Hepatocyte (in vitro differentiated cells): ENCODE measurements around the gene FRMPD4. TPM values are rescaled to one million over a fixed set of nuclear protein-coding genes. Genes with fewer than 3 reads are reported as not detected.

Experiments
- DNase-seq: peaks from one replicate; pipeline ENCODE4 v3.0.0-alpha.2; 2016; ENCODE audit warnings: low spot score
- H2AFZ ChIP-seq: fragments of 200-600 bp; sonication (generic); 2 replicates; pipeline ENCODE4 v1.6.0; 2016; ENCODE audit warnings: antibody characterized with exemption, mild to moderate bottlenecking
- H3K27ac ChIP-seq: fragments of 200-600 bp; sonication (generic); 2 replicates; pipeline ENCODE4 v1.5.1; 2016; ENCODE audit warnings: mild to moderate bottlenecking
- H3K27me3 ChIP-seq: fragments of 200-600 bp; sonication (generic); 2 replicates; pipeline ENCODE4 v1.6.1; 2016
- H3K36me3 ChIP-seq: fragments of 200-600 bp; sonication (generic); replicated peaks from 2 replicates; pipeline ENCODE4 v1.5.1; 2016; ENCODE audit warnings: low read depth; ENCODE audit not compliant: insufficient read depth
- H3K4me1 ChIP-seq: fragments of 200-600 bp; sonication (generic); 2 replicates; pipeline ENCODE4 v1.5.1; 2016; ENCODE audit warnings: mild to moderate bottlenecking, moderate library complexity; ENCODE audit not compliant: insufficient read depth
- H3K4me2 ChIP-seq: fragments of 200-600 bp; sonication (generic); 2 replicates; pipeline ENCODE4 v1.6.0; 2016
- H3K4me3 ChIP-seq: fragments of 200-600 bp; sonication (generic); 2 replicates; pipeline ENCODE4 v1.5.1; 2016; ENCODE audit warnings: mild to moderate bottlenecking
- H3K79me2 ChIP-seq: fragments of 200-600 bp; sonication (generic); 2 replicates; pipeline ENCODE4 v1.6.0; 2017; ENCODE audit warnings: mild to moderate bottlenecking
- H3K9me2 ChIP-seq: fragments of 200-600 bp; sonication (generic); replicated peaks from 2 replicates; pipeline ENCODE4 v1.6.0; 2017; ENCODE audit warnings: mild to moderate bottlenecking; ENCODE audit not compliant: insufficient read depth
- H3K9me3 ChIP-seq: fragments of 200-600 bp; sonication (generic); 2 replicates; pipeline ENCODE4 v1.5.1; 2016; ENCODE audit warnings: low read depth, mild to moderate bottlenecking
- H4K20me1 ChIP-seq: fragments of 200-600 bp; sonication (generic); 2 replicates; pipeline ENCODE4 v1.6.0; 2016; ENCODE audit warnings: mild to moderate bottlenecking; ENCODE audit not compliant: insufficient read depth, poor library complexity, severe bottlenecking
- CTCF ChIP-seq: fragments of 200-600 bp; sonication (generic); IDR thresholded peaks from 2 replicates; pipeline ENCODE4 v1.5.1; 2016; ENCODE audit warnings: antibody characterized with exemption, mild to moderate bottlenecking; ENCODE audit not compliant: poor library complexity
- EZH2 ChIP-seq: fragments of 200-600 bp; sonication (generic); IDR thresholded peaks from 2 replicates; pipeline ENCODE4 v1.6.1; 2016; ENCODE audit warnings: antibody characterized with exemption, mild to moderate bottlenecking, borderline replicate concordance
- EZH2phosphoT487 ChIP-seq: fragments of 200-600 bp; sonication (generic); IDR thresholded peaks from one replicate; pipeline ENCODE4 v1.6.1; 2018; ENCODE audit warnings: antibody characterized with exemption, mild to moderate bottlenecking, low read depth, moderate library complexity; ENCODE audit not compliant: unreplicated experiment, severe bottlenecking
- whole genome bisulfite sequencing: methylation state at CpG from one replicate; pipeline ENCODE4 v1.1.6; 2016; ENCODE audit warnings: low lambda C conversion rate; ENCODE audit errors: missing lambda C conversion rate; 5-methylcytosine and 5-hydroxymethylcytosine counted together
- polyA plus RNA-seq: library from polyadenylated mRNA; unstranded; fragments of >200 nt; fragmentation: Nextera tagmentation; extraction: Ambion mirVana; gene quantifications from 2 replicates; pipeline ENCODE4 v1.2.1, GENCODE V29; 2016
- total RNA-seq: library from RNA; depleted of rRNA; stranded (reverse); fragments of >200 nt; gene quantifications from 2 replicates; pipeline ENCODE4 v1.2.3, GENCODE V29; 2014

Gene FRMPD4
- total and polyA plus RNA-seq, 2 experiments from 2014 or later = 0.23 TPM; not detected in 1

GRCh38 chrX:12367254-12367653, 229.0 kb downstream of the FRMPD4 start:
- H3K4me1 ChIP-seq = no peaks in the 10 kb centered on the region
- no peaks in the 10 kb centered on the region for H3K79me2 ChIP-seq
- no peak overlapping the region for H2AFZ ChIP-seq
- no peaks in the 10 kb centered on the region for H4K20me1 ChIP-seq
- H3K4me2 ChIP-seq = no peak overlapping the region
- DNase-seq = no peak
- no peaks in the 10 kb centered on the region for H3K27me3 ChIP-seq
- no peaks in the 10 kb centered on the region for H3K36me3 ChIP-seq
- no peaks in the 10 kb centered on the region for H3K9me2 ChIP-seq
- H3K27ac ChIP-seq = no peak overlapping the region
- H3K4me3 ChIP-seq = no peak overlapping the region
- TF ChIP-seq EZH2 (no peak), CTCF (no peak), EZH2phosphoT487 (no peak)
- H3K9me3 ChIP-seq = no peaks in the 10 kb centered on the region
- 76% methylated on average over 11 of the region's 11 CpGs for WGBS

GRCh38 chrX:12370497-12370986, 232.3 kb downstream of the FRMPD4 start:
- H3K36me3 ChIP-seq = no peaks in the 10 kb centered on the region
- H3K9me3 ChIP-seq = no peaks in the 10 kb centered on the region
- no peak overlapping the region for H3K4me2 ChIP-seq
- TF ChIP-seq CTCF = no peak
- no peak for TF ChIP-seq EZH2
- TF ChIP-seq EZH2phosphoT487 = no peak
- no peaks in the 10 kb centered on the region for H3K9me2 ChIP-seq
- no peaks in the 10 kb centered on the region for H3K4me1 ChIP-seq
- H3K4me3 ChIP-seq = no peak overlapping the region
- H3K27ac ChIP-seq = no peak overlapping the region
- 59% methylated on average over 3 of the region's 3 CpGs for WGBS
- no peaks in the 10 kb centered on the region for H3K27me3 ChIP-seq
- H3K79me2 ChIP-seq = no peaks in the 10 kb centered on the region
- H2AFZ ChIP-seq = no peak overlapping the region
- DNase-seq = no peak
- H4K20me1 ChIP-seq = no peaks in the 10 kb centered on the region

- Histone ChIP-seq H3K36me3 (no peaks in the 10 kb centered on the region), H3K27me3 (no peaks in the 10 kb centered on the region), H2AFZ (no peak overlapping the region), H3K9me2 (no peaks in the 10 kb centered on the region), H3K27ac (no peak overlapping the region), H3K9me3 (no peaks in the 10 kb centered on the region), H3K79me2 (no peaks in the 10 kb centered on the region), H4K20me1 (no peaks in the 10 kb centered on the region), H3K4me1 (no peaks in the 10 kb centered on the region), H3K4me2 (no peak overlapping the region), H3K4me3 (no peak overlapping the region)
- 60% methylated on average over 6 of the region's 6 CpGs for WGBS
- no peak for DNase-seq
- no peak for TF ChIP-seq EZH2
- no peak for TF ChIP-seq EZH2phosphoT487
- TF ChIP-seq CTCF = no peak
These were observed 233.8 kb downstream of the FRMPD4 start for GRCh38 chrX:12372111-12372510.

GRCh38 chrX:12374286-12374685, 236.0 kb downstream of the FRMPD4 start:
- Histone ChIP-seq H3K4me3 (no peak overlapping the region), H3K79me2 (no peaks in the 10 kb centered on the region), H3K36me3 (no peaks in the 10 kb centered on the region), H4K20me1 (no peaks in the 10 kb centered on the region), H3K9me2 (no peaks in the 10 kb centered on the region), H3K27ac (no peak overlapping the region), H3K4me1 (no peaks in the 10 kb centered on the region), H3K27me3 (no peaks in the 10 kb centered on the region), H2AFZ (no peak overlapping the region), H3K4me2 (no peak overlapping the region), H3K9me3 (no peaks in the 10 kb centered on the region)
- no peak for DNase-seq
- 73% methylated on average over 6 of the region's 6 CpGs for WGBS
- TF ChIP-seq EZH2phosphoT487 (no peak), EZH2 (no peak), CTCF (no peak)
